Endodermal cell (in vitro differentiated cells): ENCODE measurements around the gene PALMD. TPM values are rescaled to one million over a fixed set of nuclear protein-coding genes. Genes with fewer than 3 reads are reported as not detected.

Source experiments
- DNase-seq: peaks from one replicate; pipeline ENCODE4 v3.0.0-alpha.2; 2017
- H3K27ac ChIP-seq: 2 replicates; pipeline ENCODE4 v1.5.1; 2013; ENCODE audit warnings: mild to moderate bottlenecking, low read depth, low read length, moderate library complexity
- H3K27me3 ChIP-seq: 2 replicates; pipeline ENCODE4 v1.6.1; 2013; ENCODE audit warnings: mild to moderate bottlenecking, low read length, moderate library complexity; ENCODE audit not compliant: insufficient read depth, control insufficient read depth, poor library complexity, severe bottlenecking
- H3K36me3 ChIP-seq: 2 replicates; pipeline ENCODE4 v1.7.0; 2013; ENCODE audit warnings: mild to moderate bottlenecking, low read length, moderate library complexity; ENCODE audit not compliant: control insufficient read depth, insufficient read depth
- H3K4me1 ChIP-seq: one replicate; pipeline ENCODE4 v1.7.0; 2013; ENCODE audit warnings: low read length; ENCODE audit not compliant: control insufficient read depth, insufficient read depth
- H3K4me3 ChIP-seq: 2 replicates; pipeline ENCODE4 v1.5.1; 2013; ENCODE audit warnings: mild to moderate bottlenecking, low read length, moderate library complexity
- H3K9ac ChIP-seq: 2 replicates; pipeline ENCODE4 v1.6.1; 2013; ENCODE audit warnings: mild to moderate bottlenecking, low read length, moderate library complexity; ENCODE audit not compliant: poor library complexity, severe bottlenecking; ENCODE audit errors: extremely low read depth
- H3K9me3 ChIP-seq: 2 replicates; pipeline ENCODE4 v1.6.1; 2013; ENCODE audit warnings: mild to moderate bottlenecking, low read length, moderate library complexity; ENCODE audit not compliant: control insufficient read depth
- H3K27ac Mint-ChIP-seq: 2 replicates; pipeline ENCODE4 v1.8.0; 2020; ENCODE audit warnings: mixed read lengths
- H3K27me3 Mint-ChIP-seq: 2 replicates; pipeline ENCODE4 v1.8.0; 2021; ENCODE audit warnings: mild to moderate bottlenecking, mixed read lengths; ENCODE audit not compliant: insufficient read depth
- H3K36me3 Mint-ChIP-seq: 2 replicates; pipeline ENCODE4 v1.8.0; 2020; ENCODE audit warnings: low read depth, mixed read lengths
- H3K4me1 Mint-ChIP-seq: 2 replicates; pipeline ENCODE4 v1.8.0; 2020; ENCODE audit warnings: mixed read lengths
- H3K4me3 Mint-ChIP-seq: 2 replicates; pipeline ENCODE4 v1.8.0; 2020; ENCODE audit warnings: mild to moderate bottlenecking, moderate library complexity, mixed read lengths
- H3K9me3 Mint-ChIP-seq: 2 replicates; pipeline ENCODE4 v1.8.0; 2020; ENCODE audit warnings: mild to moderate bottlenecking, mixed read lengths
- WGBS, 2 experiments: methylation state at CpG; one replicate each; pipeline versions ENCODE4 v1.1.5 to v1.1.7; 2013; ENCODE audit warnings: missing lambda C conversion rate in 2 of 2, mixed read lengths in 1 of 2; ENCODE audit not compliant: insufficient coverage in 1 of 2, insufficient read length in 1 of 2; 5-methylcytosine and 5-hydroxymethylcytosine counted together
- total RNA-seq, 2 donors: library from RNA; stranded (reverse); fragmentation: NEBNext Ultra II Directional in 1 of 2; extraction: Animal tissue kit (Norgen Biotek cat#: 25700) in 1 of 2; gene quantifications; 2 replicates in 1 of 2; 3 replicates in 1 of 2; pipeline ENCODE4 v1.2.1, GENCODE V29; 2021
- TF ChIP-seq, protein P1 (sequence below): fragments of 200-600 bp; sonication (generic); conservative IDR thresholded peaks from 2 replicates; pipeline ENCODE4 v1.5.0; 2021; ENCODE audit warnings: antibody characterized with exemption, mild to moderate bottlenecking

PALMD gene
- total RNA-seq, 2 donors from 2014 or later = 0.24 to 0.26 TPM

DNA sequence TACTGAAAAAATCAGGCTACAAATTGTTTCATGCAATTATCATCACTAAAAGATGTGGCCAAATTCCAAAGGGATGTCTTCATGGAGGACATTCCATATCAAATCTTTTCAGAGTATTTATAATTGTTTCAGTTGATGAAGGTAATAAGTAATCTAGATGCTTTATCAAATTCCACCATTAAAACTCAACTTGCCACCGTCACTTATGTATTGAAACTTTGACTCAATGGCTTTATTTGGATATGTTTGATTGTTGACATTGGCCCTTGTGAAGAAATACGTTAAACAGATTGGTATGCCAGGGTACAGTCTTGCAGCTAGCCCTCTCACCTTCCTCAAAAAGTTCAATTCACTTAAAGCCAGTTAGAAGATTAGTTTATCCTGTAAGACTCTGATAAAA, 32.2 kb upstream of the PALMD start:
- no peak overlapping the region for H3K9ac ChIP-seq
- H3K36me3 ChIP-seq = no peaks in the 10 kb centered on the region
- Mint-ChIP-seq H3K27me3 (no peaks in the 10 kb centered on the region), H3K9me3 (peaks cover 2% of the 10 kb centered on the region), H3K4me3 (no peak overlapping the region), H3K36me3 (no peaks in the 10 kb centered on the region), H3K4me1 (peaks cover 5% of the 10 kb centered on the region), H3K27ac (no peak overlapping the region)
- no peaks in the 10 kb centered on the region for H3K4me1 ChIP-seq
- H3K9me3 ChIP-seq = no peaks in the 10 kb centered on the region
- H3K4me3 ChIP-seq = no peak overlapping the region
- H3K27me3 ChIP-seq = no peaks in the 10 kb centered on the region
- WGBS, 2 experiments = 97% methylated on average over 2 of the region's 2 CpGs; no CpG with 5 or more reads in 1 of the 2 experiments
- TF ChIP-seq, protein P1, sequence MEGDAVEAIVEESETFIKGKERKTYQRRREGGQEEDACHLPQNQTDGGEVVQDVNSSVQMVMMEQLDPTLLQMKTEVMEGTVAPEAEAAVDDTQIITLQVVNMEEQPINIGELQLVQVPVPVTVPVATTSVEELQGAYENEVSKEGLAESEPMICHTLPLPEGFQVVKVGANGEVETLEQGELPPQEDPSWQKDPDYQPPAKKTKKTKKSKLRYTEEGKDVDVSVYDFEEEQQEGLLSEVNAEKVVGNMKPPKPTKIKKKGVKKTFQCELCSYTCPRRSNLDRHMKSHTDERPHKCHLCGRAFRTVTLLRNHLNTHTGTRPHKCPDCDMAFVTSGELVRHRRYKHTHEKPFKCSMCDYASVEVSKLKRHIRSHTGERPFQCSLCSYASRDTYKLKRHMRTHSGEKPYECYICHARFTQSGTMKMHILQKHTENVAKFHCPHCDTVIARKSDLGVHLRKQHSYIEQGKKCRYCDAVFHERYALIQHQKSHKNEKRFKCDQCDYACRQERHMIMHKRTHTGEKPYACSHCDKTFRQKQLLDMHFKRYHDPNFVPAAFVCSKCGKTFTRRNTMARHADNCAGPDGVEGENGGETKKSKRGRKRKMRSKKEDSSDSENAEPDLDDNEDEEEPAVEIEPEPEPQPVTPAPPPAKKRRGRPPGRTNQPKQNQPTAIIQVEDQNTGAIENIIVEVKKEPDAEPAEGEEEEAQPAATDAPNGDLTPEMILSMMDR = no peak
- no peak overlapping the region for H3K27ac ChIP-seq
- DNase-seq = no peak

DNA sequence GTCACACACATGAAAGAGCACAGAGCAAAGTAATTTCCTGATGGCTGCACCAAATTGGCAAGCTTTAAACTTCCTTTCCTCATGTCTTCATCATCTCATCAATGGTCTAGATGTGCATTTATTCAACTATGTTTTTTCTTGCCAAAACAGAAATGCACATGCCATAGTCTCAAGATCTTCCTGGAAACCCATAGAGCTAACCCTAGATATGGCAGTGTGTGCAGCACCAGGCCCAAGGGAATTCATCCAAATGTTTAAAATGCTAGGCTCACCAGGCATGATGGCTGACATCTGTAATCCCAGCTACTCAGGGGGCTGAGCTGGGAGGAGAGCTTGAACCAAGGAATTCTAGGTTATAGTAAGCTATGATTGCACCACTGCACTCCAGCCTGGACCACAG, 31.2 kb upstream of the PALMD start:
- Histone ChIP-seq H3K9me3 (no peaks in the 10 kb centered on the region), H3K36me3 (no peaks in the 10 kb centered on the region), H3K4me1 (no peaks in the 10 kb centered on the region), H3K27me3 (no peaks in the 10 kb centered on the region), H3K4me3 (no peak overlapping the region), H3K27ac (no peak overlapping the region), H3K9ac (no peak overlapping the region)
- Mint-ChIP-seq H3K27me3 (no peaks in the 10 kb centered on the region), H3K27ac (no peak overlapping the region), H3K36me3 (no peaks in the 10 kb centered on the region), H3K4me1 (peaks cover 5% of the 10 kb centered on the region), H3K4me3 (no peak overlapping the region), H3K9me3 (no peaks in the 10 kb centered on the region)
- TF ChIP-seq, protein P1 = no peak
- no peak for DNase-seq

DNA sequence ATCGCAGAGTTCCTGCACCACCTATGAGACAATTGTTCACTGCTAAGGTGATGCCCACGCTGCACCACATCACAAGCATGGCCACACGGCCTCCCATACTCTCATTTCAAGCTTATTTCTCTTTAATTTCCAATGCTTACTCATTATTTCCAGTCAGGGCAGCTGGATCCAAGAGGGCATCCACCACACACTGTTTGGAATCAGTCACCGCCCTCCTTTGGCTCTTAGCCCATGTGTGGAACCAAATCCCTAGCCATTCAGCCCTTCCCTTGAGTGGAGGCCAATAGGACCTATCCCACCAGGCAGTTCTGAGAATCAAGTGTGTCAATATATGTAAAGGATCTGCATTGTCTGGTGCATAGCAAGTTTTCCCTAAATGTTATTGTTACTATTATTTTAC, 26.3 kb upstream of the PALMD start:
- Histone ChIP-seq H3K36me3 (no peaks in the 10 kb centered on the region), H3K4me1 (peaks cover 4% of the 10 kb centered on the region), H3K27me3 (no peaks in the 10 kb centered on the region), H3K9me3 (no peaks in the 10 kb centered on the region), H3K9ac (no peak overlapping the region), H3K4me3 (no peak overlapping the region), H3K27ac (no peak overlapping the region)
- 92 to 94% methylated on average over 4 of the region's 4 CpGs for WGBS, 2 experiments
- TF ChIP-seq, protein P1 = no peak
- Mint-ChIP-seq H3K4me1 (peaks cover 18% of the 10 kb centered on the region), H3K9me3 (no peaks in the 10 kb centered on the region), H3K36me3 (no peaks in the 10 kb centered on the region), H3K27me3 (no peaks in the 10 kb centered on the region), H3K4me3 (no peak overlapping the region), H3K27ac (no peak overlapping the region)
- DNase-seq = no peak
